IPS DF 19.7 (cell line): ENCODE data around the gene OR1J1.

ENCODE experiments used
- DNase-seq: peaks from one replicate; pipeline ENCODE4 v3.0.0-alpha.2; 2013; ENCODE audit warnings: low read depth, low spot score

The OR1J1 gene

GRCh38 chr9:122445155-122445749 is 32.5 kb downstream of the OR1J1 start:
- DNase-seq, result no peak

- DNase-seq, result no peak
Measured at GRCh38 chr9:122444041-122444733, 33.5 kb downstream of the OR1J1 start.

GRCh38 chr9:122442568-122442967 is 35.2 kb downstream of the OR1J1 start:
- DNase-seq, result no peak
